Measurements from ENCODE around the gene CALML6.

CALML6 gene

DNA sequence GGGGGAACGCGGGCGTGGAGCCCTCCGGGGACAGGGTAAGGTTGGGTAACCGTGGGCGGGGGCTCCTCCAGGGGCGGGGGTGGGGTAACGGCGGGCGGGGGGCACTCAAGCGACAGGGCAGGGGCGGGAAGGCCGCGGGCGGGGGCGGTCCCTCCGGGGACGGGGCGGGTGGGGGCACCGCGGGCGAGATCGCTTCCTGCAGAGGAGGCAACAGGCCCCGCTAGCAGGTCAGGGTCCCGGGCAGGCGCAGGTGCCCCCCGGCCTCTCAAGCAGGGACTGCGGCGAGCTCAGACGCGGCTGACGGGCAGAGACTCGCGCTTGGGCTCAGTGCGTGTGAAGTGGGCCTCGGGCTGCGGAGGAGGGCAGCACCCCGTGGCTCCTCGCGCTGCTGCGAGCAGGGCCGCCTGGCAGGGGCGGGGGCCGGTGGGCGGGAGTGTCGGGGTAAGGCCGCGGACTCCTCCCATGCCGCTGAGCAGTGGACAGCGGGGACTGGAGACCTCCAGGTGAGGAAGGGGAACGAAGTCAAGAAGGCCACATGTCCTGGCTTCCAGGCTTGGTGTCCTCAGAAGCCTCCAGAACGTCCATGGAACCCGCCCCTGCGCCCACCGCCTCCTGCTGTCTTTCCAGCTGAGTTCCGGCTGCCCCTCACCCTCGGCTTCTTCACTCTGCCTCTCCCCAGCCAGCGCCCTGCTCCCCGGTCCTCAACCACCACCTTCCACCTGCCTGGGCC is 23.5 kb upstream of the CALML6 start (continued):
- TF ChIP-seq, protein P1, sequence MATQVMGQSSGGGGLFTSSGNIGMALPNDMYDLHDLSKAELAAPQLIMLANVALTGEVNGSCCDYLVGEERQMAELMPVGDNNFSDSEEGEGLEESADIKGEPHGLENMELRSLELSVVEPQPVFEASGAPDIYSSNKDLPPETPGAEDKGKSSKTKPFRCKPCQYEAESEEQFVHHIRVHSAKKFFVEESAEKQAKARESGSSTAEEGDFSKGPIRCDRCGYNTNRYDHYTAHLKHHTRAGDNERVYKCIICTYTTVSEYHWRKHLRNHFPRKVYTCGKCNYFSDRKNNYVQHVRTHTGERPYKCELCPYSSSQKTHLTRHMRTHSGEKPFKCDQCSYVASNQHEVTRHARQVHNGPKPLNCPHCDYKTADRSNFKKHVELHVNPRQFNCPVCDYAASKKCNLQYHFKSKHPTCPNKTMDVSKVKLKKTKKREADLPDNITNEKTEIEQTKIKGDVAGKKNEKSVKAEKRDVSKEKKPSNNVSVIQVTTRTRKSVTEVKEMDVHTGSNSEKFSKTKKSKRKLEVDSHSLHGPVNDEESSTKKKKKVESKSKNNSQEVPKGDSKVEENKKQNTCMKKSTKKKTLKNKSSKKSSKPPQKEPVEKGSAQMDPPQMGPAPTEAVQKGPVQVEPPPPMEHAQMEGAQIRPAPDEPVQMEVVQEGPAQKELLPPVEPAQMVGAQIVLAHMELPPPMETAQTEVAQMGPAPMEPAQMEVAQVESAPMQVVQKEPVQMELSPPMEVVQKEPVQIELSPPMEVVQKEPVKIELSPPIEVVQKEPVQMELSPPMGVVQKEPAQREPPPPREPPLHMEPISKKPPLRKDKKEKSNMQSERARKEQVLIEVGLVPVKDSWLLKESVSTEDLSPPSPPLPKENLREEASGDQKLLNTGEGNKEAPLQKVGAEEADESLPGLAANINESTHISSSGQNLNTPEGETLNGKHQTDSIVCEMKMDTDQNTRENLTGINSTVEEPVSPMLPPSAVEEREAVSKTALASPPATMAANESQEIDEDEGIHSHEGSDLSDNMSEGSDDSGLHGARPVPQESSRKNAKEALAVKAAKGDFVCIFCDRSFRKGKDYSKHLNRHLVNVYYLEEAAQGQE (tag by site-specific recombination; IDR thresholded peaks at IDR 0.05) = peak; percentile 26; the same call in 1 of the 2 replicates
- TF ChIP-seq ZNF311 (tag by site-specific recombination; IDR thresholded peaks at IDR 0.05; ENCODE audit: borderline replicate concordance) = no peak
- TF ChIP-seq ZNF16 (tag by site-specific recombination; IDR thresholded peaks at IDR 0.05; ENCODE audit: low read depth) = no peak
- TF ChIP-seq, protein P2, sequence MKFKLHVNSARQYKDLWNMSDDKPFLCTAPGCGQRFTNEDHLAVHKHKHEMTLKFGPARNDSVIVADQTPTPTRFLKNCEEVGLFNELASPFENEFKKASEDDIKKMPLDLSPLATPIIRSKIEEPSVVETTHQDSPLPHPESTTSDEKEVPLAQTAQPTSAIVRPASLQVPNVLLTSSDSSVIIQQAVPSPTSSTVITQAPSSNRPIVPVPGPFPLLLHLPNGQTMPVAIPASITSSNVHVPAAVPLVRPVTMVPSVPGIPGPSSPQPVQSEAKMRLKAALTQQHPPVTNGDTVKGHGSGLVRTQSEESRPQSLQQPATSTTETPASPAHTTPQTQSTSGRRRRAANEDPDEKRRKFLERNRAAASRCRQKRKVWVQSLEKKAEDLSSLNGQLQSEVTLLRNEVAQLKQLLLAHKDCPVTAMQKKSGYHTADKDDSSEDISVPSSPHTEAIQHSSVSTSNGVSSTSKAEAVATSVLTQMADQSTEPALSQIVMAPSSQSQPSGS (tag by site-specific recombination; IDR thresholded peaks at IDR 0.05; ENCODE audit: low read depth) = no peak
- TF ChIP-seq, protein P3, sequence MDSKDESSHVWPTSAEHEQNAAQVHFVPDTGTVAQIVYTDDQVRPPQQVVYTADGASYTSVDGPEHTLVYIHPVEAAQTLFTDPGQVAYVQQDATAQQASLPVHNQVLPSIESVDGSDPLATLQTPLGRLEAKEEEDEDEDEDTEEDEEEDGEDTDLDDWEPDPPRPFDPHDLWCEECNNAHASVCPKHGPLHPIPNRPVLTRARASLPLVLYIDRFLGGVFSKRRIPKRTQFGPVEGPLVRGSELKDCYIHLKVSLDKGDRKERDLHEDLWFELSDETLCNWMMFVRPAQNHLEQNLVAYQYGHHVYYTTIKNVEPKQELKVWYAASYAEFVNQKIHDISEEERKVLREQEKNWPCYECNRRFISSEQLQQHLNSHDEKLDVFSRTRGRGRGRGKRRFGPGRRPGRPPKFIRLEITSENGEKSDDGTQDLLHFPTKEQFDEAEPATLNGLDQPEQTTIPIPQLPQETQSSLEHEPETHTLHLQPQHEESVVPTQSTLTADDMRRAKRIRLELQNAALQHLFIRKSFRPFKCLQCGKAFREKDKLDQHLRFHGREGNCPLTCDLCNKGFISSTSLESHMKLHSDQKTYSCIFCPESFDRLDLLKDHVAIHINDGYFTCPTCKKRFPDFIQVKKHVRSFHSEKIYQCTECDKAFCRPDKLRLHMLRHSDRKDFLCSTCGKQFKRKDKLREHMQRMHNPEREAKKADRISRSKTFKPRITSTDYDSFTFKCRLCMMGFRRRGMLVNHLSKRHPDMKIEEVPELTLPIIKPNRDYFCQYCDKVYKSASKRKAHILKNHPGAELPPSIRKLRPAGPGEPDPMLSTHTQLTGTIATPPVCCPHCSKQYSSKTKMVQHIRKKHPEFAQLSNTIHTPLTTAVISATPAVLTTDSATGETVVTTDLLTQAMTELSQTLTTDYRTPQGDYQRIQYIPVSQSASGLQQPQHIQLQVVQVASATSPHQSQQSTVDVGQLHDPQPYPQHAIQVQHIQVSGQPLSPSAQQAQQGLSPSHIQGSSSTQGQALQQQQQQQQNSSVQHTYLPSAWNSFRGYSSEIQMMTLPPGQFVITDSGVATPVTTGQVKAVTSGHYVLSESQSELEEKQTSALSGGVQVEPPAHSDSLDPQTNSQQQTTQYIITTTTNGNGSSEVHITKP (tag by site-specific recombination; IDR thresholded peaks at IDR 0.05) = no peak
- TF ChIP-seq HOXC10 (CRISPR knock-in tag; IDR thresholded peaks at IDR 0.05) = no peak
- no peak for TF ChIP-seq ZNF19 (tag by site-specific recombination; IDR thresholded peaks at IDR 0.05; ENCODE audit: low read depth)
- TF ChIP-seq ZNF266 (tag by site-specific recombination; IDR thresholded peaks at IDR 0.05; ENCODE audit: low read depth) = no peak
- TF ChIP-seq SP3 (tag by site-specific recombination; IDR thresholded peaks at IDR 0.05) = peak; percentile 80
- TF ChIP-seq, protein P4, sequence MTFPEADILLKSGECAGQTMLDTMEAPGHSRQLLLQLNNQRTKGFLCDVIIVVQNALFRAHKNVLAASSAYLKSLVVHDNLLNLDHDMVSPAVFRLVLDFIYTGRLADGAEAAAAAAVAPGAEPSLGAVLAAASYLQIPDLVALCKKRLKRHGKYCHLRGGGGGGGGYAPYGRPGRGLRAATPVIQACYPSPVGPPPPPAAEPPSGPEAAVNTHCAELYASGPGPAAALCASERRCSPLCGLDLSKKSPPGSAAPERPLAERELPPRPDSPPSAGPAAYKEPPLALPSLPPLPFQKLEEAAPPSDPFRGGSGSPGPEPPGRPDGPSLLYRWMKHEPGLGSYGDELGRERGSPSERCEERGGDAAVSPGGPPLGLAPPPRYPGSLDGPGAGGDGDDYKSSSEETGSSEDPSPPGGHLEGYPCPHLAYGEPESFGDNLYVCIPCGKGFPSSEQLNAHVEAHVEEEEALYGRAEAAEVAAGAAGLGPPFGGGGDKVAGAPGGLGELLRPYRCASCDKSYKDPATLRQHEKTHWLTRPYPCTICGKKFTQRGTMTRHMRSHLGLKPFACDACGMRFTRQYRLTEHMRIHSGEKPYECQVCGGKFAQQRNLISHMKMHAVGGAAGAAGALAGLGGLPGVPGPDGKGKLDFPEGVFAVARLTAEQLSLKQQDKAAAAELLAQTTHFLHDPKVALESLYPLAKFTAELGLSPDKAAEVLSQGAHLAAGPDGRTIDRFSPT (tag by site-specific recombination; IDR thresholded peaks at IDR 0.05) = peak; percentile 57; the same call in 1 of the 2 replicates
- TF ChIP-seq SCRT1 (tag by site-specific recombination; IDR thresholded peaks at IDR 0.05; ENCODE audit: borderline replicate concordance) = no peak
- TF ChIP-seq ZNF747 (tag by site-specific recombination; IDR thresholded peaks at IDR 0.05) = no peak
- TF ChIP-seq ZBTB17 (tag by site-specific recombination; IDR thresholded peaks at IDR 0.05) = no peak
- peak; percentile 77; the same call in 1 of the 2 replicates for TF ChIP-seq ZBTB20 (tag by site-specific recombination; IDR thresholded peaks at IDR 0.05)
- no peak for TF ChIP-seq OSR2 (tag by site-specific recombination; IDR thresholded peaks at IDR 0.05)
- no peak for TF ChIP-seq ZNF112 (tag by site-specific recombination; IDR thresholded peaks at IDR 0.05)
